ENCODE measurements around the gene CA4.
"Not testable (repeated sequence)": the region's sequence is repeated elsewhere in the genome, so short reads cannot be mapped to it uniquely, and the experiment has no call there.

CA4 gene

DNA sequence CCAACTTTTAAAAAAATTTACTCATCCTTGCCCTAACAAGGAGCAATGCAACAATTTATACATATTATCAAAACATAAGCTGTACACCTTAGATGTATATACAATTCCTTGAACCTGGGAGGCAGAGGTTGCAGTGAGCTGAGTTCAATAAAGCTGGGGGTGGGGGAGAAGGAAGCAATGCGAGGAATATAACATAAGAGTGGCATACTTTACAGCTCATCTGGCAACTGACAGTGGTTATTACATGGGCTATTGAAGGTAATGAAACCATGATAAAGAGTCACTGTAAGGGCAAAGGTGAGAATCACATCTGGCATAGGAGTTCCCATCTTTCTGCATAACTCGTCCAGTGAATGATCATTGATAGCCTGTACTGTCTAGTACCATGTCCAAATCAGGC, 43.7 kb downstream of the CA4 start:
- no peak overlapping the region for H3K4me3 ChIP-seq (ENCODE audit: low read depth, low read length)
- TF ChIP-seq, protein P1, sequence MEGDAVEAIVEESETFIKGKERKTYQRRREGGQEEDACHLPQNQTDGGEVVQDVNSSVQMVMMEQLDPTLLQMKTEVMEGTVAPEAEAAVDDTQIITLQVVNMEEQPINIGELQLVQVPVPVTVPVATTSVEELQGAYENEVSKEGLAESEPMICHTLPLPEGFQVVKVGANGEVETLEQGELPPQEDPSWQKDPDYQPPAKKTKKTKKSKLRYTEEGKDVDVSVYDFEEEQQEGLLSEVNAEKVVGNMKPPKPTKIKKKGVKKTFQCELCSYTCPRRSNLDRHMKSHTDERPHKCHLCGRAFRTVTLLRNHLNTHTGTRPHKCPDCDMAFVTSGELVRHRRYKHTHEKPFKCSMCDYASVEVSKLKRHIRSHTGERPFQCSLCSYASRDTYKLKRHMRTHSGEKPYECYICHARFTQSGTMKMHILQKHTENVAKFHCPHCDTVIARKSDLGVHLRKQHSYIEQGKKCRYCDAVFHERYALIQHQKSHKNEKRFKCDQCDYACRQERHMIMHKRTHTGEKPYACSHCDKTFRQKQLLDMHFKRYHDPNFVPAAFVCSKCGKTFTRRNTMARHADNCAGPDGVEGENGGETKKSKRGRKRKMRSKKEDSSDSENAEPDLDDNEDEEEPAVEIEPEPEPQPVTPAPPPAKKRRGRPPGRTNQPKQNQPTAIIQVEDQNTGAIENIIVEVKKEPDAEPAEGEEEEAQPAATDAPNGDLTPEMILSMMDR (conservative IDR thresholded peaks at IDR 0.05; ENCODE audit: low read depth, low read length): no peak
- no peak for DNase-seq (ENCODE audit: low read depth)

DNA sequence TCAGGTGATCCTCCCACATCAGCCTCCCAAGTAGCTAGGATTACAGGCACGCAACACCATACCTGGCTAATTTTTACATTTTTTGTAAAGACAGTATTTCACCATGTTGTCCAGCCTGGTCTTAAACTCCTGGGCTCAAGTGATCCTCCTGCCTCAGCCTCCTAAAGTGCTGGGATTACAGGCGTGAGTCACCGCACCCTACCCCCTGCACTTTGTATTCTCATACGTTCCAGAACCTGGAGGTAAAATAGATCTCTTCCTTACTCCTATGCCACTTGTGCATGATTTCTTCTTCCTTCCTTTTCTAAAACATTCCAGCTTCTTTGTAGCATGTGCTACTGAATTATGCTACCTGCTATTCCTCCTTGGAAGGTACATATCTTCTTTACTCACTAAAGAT, 44.4 kb downstream of the CA4 start:
- DNase-seq (ENCODE audit: low read depth); H3K4me3 ChIP-seq (ENCODE audit: low read depth, low read length): not testable (repeated sequence)

DNA sequence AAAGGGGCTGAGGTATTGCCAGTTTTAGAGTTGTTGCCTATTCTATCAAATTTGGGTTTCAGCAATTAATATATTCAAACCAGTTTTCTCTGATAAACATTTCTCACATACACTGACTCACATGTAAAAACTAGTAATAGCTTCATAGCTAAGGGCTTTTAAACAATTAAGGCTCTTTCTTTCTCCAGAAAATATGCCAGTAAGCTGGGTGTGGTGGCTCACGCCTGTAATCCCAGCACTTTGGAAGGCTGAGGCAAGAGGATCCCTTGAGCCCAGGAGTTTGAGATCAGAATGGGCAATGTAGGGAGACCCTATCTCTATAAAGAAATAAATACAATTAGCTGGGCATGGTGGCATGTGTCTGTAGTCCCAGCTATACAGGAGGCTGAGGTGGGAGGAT, 48.9 kb downstream of the CA4 start:
- DNase-seq (ENCODE audit: low read depth); H3K4me3 ChIP-seq (ENCODE audit: low read depth, low read length): not testable (repeated sequence)

DNA sequence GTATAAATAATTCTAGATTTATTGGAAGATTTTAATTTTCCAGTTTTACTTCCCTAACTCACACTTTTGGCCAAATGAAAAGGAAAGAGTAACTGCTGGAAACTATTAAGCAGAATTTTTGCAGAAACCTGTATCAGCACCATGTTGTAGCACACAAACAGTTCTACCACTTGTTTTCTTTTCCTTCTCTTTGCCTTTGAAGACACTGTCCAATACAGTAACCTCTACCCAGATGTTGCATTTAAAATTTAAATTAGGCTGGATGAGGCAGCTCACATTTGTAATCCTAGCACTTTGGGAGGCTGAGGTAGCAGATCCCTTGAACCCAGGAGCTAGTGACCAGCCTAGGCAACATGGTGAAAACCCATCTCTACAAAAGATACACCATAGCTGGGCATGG, 56.0 kb downstream of the CA4 start:
- H3K4me3 ChIP-seq (ENCODE audit: low read depth, low read length); DNase-seq (ENCODE audit: low read depth): not testable (repeated sequence)

DNA sequence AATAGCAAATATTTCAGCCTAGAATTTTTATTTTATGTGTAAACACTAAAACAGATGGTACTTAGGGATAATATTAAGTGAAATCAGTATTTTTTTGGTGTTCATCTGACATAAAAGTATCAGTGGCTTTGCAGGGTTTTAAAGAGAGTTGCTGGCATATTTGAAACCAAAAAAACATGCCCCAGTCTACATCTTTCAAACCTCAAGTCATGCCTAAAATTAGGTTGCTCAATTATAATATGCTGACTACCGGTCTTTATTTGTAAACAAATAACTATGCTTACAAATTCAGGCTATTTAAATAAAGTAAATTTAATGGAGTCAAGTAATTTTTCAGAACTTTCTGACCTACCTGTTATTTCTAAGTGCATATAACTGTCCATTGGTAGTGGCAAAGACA, 58.5 kb downstream of the CA4 start:
- not testable (repeated sequence) for H3K4me3 ChIP-seq (ENCODE audit: low read depth, low read length); DNase-seq (ENCODE audit: low read depth)
